NB4 (cell line): Measurements from ENCODE around the gene PAPOLB.

Experiments used
- DNase-seq: peaks from one replicate; pipeline ENCODE4 v3.0.0; 2010; ENCODE audit warnings: low read depth
- H3K4me3 ChIP-seq: one replicate; pipeline ENCODE4 v1.5.1; 2011; ENCODE audit warnings: mild to moderate bottlenecking, low read depth, low read length, moderate library complexity
- CTCF ChIP-seq: IDR thresholded peaks from one replicate; pipeline ENCODE4 v1.5.1; 2012; ENCODE audit warnings: low read depth, low read length
- MAX ChIP-seq: IDR thresholded peaks from 2 replicates; pipeline ENCODE4 v1.6.1; 2011; ENCODE audit warnings: low read depth, low read length
- MYC ChIP-seq: IDR thresholded peaks from 2 replicates; pipeline ENCODE4 v1.6.1; 2011; ENCODE audit warnings: low read depth, low read length
- POLR2A ChIP-seq: IDR thresholded peaks from 2 replicates; pipeline ENCODE4 v1.6.1; 2011; ENCODE audit warnings: mild to moderate bottlenecking; ENCODE audit not compliant: insufficient read length; ENCODE audit errors: extremely low read depth

PAPOLB gene

GRCh38 chr7:4820405-4820966 is 41.3 kb downstream of the PAPOLB start:
- H3K4me3 ChIP-seq: no peak overlapping the region
- TF ChIP-seq POLR2A: no peak
- TF ChIP-seq MYC: no peak
- DNase-seq: no peak

DNA sequence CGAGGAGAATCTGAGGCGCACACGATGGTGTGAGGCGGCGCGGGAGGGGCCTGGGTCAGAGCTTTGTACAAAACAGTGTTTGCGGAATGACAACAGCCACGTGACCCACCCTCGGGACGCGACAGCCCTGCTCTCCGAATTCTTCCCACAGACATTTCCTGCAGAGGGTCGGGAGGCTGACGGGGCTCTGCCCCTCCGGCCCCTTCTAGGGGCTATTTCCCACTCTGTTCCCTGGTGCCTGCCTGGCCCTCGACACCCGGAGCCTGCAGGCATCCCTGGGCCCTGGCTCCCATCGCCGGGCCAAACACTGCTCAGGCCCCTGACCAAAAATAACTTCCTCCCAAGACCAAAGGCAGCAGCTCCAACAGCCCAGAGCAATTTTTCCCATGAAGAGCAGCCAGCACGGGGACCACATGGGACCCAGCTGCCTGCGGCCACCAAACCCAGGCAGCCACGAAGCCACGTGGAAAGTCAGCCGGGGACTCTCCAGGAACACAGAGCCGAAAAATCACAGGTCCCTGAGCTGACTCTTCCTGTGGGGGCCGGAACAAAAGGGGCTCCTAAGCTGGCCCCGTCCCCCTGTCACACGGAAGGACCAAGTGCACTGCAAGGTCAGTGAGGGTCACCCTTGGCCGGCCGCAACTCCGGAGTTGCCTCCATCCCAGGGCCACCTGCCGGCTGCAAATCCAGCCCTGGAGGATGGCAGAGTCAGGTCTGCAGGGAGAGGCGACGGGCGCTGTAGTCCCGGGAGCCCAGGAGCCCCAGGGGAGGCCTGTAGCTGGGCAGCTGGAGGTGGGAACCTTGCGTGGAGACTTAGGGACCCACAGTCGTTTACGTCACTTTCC is 42.0 kb downstream of the PAPOLB start:
- H3K4me3 ChIP-seq: no peak overlapping the region
- no peak for DNase-seq
- no peak for TF ChIP-seq MAX
- TF ChIP-seq POLR2A: no peak
- no peak for TF ChIP-seq MYC
- TF ChIP-seq CTCF: no peak

DNA sequence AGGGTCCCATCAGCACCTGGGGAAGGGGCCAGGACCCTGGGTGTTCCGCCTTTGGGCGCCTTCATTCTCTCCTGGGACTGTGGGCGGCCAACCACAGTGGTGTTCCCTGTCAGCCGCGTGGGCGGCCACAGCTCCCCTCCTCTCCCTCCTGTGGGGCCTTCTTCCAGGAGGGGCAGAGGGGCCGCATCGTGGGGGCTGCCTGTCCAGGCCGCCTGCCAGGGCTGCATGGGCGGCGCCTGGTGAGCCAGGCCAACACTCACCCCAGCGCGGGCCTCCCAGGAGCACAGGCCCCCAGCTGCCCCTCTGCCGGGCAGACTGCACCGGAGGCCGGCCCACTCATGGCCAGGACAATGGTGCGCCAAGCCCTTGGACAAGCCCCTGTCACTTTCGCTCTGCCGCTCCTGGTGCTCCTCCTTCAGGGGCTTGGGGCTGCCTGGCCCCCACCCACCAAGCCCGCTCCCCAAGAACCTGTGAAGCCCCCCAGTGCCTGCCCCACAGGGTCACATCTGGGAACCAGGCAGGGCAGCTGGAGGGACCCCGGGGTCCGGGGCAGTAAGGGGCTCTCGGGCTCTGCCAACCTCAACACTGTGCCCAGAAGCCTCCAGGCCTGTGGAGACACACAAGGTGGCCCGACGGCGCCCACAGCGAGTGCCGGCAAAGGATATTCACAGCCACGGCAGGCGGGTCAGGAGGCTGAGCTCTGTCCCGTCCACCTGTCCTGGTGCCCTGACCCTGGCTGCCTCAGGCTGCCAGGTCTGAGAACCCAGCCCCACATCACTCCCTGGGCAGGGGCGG is 43.6 kb downstream of the PAPOLB start:
- no peak for TF ChIP-seq POLR2A
- TF ChIP-seq CTCF: no peak
- TF ChIP-seq MYC: no peak
- TF ChIP-seq MAX: no peak
- no peak overlapping the region for H3K4me3 ChIP-seq
- DNase-seq: peak; percentile 50

- TF ChIP-seq CTCF: no peak
- no peak for TF ChIP-seq MYC
- TF ChIP-seq MAX: no peak
- no peak for TF ChIP-seq POLR2A
- H3K4me3 ChIP-seq: no peak overlapping the region
- no peak for DNase-seq
These were observed 44.5 kb downstream of the PAPOLB start for GRCh38 chr7:4817178-4817901.

- TF ChIP-seq MAX: no peak
- no peak for TF ChIP-seq CTCF
- no peak for TF ChIP-seq POLR2A
- no peak for TF ChIP-seq MYC
- no peak overlapping the region for H3K4me3 ChIP-seq
- no peak for DNase-seq
These were observed 45.3 kb downstream of the PAPOLB start for GRCh38 chr7:4816419-4817080.
